ENCODE data around the gene PRXL2A.
"Not testable (repeated sequence)": the region's sequence is repeated elsewhere in the genome, so short reads cannot be mapped to it uniquely, and the experiment has no call there.

The PRXL2A gene

GRCh38 chr10:80480373-80480772 lies 72.0 kb downstream of the PRXL2A start:
- DNase-seq: not testable (repeated sequence)

DNA sequence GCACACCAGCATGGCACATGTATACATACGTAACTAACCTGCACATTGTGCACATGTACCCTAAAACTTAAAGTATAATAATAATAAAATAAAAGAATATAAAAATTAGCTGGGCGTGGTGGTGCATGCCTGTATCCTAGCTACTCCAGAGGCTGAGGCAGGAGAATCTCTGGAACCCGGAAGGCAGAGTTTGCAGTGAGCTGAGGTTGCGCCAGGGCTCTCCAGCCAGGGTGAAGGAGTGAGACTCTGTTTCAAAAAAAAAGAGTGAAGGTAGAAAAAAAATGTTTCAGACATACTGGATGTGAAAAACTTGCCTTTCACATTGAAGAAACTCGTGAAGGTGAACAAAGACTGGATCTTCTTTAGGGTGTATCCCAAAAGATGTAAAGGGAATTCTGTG lies 72.5 kb downstream of the PRXL2A start:
- DNase-seq: no peak

DNA sequence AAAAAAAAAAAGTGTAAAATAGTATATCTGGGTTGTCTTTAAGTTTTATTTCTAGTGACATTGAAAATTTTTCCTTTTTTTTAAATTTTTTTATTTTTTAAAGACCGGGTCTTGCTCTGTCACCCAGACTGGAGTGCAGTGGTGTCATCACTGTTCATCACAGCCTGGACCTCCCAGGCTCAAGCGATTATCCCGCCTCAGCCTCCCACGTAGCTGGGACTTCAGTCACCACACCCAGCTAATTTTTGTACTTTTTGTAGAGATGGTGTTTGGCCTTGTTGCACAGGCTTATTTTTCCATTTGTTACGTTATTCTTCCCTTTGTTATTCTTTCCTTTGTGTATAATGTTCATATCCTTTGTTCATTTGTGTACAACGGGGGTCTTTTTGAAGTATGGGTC lies 75.9 kb downstream of the PRXL2A start:
- no peak for DNase-seq

GRCh38 chr10:80484676-80485075 lies 76.3 kb downstream of the PRXL2A start:
- DNase-seq: no peak

GRCh38 chr10:80485076-80485945 lies 77.0 kb downstream of the PRXL2A start:
- DNase-seq: no peak

GRCh38 chr10:80485946-80486764 lies 77.8 kb downstream of the PRXL2A start:
- DNase-seq: no peak

All from right forelimb (tissue), 1 donor.